ENCODE results near the gene PNN.

PNN gene

GRCh38 chr14:39229601-39230110 is 54.6 kb downstream of the PNN start:
- peak in 1 of 2 experiments; percentile 16 for DNase-seq

GRCh38 chr14:39230416-39231035 is 55.5 kb downstream of the PNN start:
- DNase-seq, result peak in 1 of 2 experiments; percentile 17

- DNase-seq, result peak in 1 of 2 experiments; percentile 26
Observed at GRCh38 chr14:39231751-39232553, 56.9 kb downstream of the PNN start.

Data from activated CD4-positive, alpha-beta T cell treated with anti-CD3 and anti-CD28 coated beads, Interleukin-2, amount 50 U/mL, for 48 hours (primary cell).